Measurements from ENCODE around the gene DNAH8.

DNA sequence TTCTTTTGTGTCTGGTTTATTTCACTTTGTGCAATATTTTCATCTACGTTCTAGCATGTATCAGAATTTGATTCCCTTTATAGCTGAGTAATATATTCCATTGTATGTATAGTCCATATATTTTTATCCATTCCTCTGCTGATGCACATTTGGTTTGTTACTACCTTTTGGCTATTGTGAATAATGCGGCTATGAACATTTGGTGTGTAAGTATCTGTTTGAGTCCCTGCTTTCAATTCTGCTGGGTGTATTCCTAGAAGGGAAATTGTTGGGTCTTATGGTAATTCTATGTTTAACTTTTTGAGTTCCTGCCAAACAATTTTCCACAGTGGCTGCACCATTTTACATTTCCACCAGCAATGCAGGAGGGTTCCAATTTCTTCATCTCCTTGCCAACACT is 52.4 kb downstream of the DNAH8 start:
- TF ChIP-seq, protein P1, sequence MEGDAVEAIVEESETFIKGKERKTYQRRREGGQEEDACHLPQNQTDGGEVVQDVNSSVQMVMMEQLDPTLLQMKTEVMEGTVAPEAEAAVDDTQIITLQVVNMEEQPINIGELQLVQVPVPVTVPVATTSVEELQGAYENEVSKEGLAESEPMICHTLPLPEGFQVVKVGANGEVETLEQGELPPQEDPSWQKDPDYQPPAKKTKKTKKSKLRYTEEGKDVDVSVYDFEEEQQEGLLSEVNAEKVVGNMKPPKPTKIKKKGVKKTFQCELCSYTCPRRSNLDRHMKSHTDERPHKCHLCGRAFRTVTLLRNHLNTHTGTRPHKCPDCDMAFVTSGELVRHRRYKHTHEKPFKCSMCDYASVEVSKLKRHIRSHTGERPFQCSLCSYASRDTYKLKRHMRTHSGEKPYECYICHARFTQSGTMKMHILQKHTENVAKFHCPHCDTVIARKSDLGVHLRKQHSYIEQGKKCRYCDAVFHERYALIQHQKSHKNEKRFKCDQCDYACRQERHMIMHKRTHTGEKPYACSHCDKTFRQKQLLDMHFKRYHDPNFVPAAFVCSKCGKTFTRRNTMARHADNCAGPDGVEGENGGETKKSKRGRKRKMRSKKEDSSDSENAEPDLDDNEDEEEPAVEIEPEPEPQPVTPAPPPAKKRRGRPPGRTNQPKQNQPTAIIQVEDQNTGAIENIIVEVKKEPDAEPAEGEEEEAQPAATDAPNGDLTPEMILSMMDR (IDR thresholded peaks at IDR 0.05): no peak
- TF ChIP-seq POLR2AphosphoS5 (IDR thresholded peaks at IDR 0.05; ENCODE audit: low read depth, low read length): no peak
- no peak for TF ChIP-seq TCF7L2 (IDR thresholded peaks at IDR 0.05; ENCODE audit: low read depth, low read length)

All from Panc1 (cell line).